IPS-18c (cell line): ENCODE results near the gene CCT8.
A peak's percentile ranks its signal among the peaks of the same experiment; 100 is the strongest.

Source experiments
- H3K4me3 ChIP-seq: 2 replicates; pipeline ENCODE4 v1.7.0; 2013; ENCODE audit warnings: low read depth, mild to moderate bottlenecking, low read length, moderate library complexity; ENCODE audit not compliant: insufficient read depth
- H3K9me3 ChIP-seq: one replicate; pipeline ENCODE4 v1.6.1; 2013; ENCODE audit warnings: mild to moderate bottlenecking, low read length, moderate library complexity; ENCODE audit not compliant: control insufficient read depth, insufficient read depth

CCT8 gene, protein sequence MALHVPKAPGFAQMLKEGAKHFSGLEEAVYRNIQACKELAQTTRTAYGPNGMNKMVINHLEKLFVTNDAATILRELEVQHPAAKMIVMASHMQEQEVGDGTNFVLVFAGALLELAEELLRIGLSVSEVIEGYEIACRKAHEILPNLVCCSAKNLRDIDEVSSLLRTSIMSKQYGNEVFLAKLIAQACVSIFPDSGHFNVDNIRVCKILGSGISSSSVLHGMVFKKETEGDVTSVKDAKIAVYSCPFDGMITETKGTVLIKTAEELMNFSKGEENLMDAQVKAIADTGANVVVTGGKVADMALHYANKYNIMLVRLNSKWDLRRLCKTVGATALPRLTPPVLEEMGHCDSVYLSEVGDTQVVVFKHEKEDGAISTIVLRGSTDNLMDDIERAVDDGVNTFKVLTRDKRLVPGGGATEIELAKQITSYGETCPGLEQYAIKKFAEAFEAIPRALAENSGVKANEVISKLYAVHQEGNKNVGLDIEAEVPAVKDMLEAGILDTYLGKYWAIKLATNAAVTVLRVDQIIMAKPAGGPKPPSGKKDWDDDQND

DNA sequence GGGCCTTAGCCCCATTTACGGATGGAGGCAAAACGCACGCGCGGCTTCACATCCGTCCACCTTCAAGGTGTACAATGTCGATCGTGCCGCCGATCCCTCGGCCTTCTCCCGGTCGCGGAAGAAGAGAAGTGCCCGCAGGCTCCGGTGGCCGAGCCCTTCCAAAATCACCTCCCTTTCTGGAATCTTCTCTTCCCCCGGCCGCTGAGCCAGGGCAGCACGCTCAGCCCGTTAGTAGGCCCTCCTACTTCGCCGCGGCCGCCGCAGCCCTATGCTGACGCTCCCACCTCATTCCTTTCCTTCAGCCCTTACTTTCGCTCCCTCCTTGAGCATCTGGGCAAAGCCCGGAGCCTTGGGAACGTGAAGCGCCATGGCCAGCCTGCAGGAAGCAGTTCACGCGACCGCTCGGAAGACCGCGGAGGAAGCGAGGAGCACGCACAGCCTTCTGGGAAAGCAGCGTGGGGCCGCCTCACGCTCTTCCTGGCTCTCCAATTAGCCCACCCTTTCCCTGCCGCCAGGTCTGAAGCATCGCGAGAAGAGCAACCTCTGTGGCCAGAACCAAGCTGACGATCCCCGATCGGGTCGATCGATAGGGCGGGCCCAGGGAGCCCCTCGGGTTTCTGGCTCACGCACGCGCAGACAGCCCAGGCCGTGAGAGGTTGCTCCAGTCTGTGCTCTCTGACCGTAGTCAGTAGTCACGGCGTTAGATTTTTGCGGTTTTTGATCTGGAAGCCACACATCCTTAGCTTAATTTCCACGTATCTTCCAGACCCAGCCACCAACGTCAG lies at the start of gene CCT8:
TSS of gene CCT8 (minus strand) at position 427 of the 785 bp plus-strand sequence. CDS start at position 369, 58 bp downstream.
- H3K4me3 ChIP-seq = peak within 1 kb of the TSS; percentile 85
- no peaks in the 10 kb centered on the region for H3K9me3 ChIP-seq

DNA sequence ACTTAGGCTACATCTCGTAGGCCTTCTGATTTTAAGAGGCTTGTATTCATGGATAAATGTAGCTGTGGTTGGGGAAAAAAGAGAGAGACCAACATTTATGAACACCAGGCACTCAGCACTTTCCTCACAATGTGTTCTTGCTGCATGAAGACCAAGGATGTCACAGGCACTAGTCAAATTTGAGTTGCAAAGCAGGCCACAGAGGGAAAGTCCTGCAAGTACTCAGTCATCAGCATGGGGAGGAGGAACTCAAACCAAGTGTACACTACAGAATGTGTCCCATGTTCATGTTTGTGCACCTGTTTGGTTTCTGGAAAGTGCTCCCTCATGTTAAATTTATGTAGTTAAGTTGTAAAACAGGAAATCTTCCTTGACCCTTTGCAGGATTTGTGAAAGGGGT lies 48.3 kb upstream of the CCT8 start:
- no peak overlapping the region for H3K4me3 ChIP-seq
- H3K9me3 ChIP-seq = no peaks in the 10 kb centered on the region

DNA sequence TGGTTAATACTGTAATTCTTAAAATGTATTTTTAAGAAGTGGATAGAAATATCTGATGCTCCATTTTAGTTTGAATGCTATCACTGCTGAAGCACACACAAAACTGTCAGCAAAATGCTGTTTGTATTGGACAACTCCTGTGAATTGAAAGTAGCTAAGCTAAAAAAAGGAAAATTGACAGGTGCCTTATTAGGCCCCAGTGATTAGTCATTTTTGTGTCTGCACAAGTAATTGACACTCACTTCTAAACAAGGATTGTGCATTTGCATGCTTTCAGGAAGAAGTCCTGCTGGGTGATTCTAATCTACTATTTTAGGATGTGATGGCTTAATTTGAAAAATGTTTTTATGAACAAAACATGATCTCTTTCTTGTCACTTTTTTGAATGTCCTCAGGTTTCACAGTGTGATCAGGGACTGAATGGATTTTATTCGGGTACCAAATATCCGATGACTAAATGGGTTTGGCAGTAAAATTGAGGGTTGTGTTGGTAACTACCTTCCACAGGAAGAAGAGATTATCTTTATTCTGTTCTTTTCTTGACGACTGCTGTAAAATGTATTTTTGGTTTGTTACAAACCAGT lies 44.0 kb upstream of the CCT8 start:
- H3K4me3 ChIP-seq = no peak overlapping the region
- H3K9me3 ChIP-seq = no peaks in the 10 kb centered on the region

DNA sequence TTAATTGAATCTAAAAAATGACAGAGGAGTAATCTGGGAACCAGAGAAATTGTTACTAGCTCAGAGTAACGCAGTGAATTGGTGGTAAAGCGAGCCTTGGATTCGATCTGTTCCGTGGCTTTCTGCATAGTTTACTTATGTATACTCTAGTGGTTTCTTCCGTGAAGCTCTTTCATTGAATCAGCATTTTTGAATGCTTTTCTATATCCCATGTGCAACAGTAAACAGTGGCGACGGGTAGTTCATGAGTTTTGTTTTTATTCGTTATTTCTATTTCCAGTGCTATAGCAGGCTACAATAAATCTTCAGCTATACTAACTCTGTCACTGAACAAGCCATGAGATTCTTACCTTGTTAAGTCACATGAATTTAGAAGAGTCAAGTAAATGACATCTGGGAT lies 42.5 kb upstream of the CCT8 start:
- H3K9me3 ChIP-seq = no peaks in the 10 kb centered on the region

DNA sequence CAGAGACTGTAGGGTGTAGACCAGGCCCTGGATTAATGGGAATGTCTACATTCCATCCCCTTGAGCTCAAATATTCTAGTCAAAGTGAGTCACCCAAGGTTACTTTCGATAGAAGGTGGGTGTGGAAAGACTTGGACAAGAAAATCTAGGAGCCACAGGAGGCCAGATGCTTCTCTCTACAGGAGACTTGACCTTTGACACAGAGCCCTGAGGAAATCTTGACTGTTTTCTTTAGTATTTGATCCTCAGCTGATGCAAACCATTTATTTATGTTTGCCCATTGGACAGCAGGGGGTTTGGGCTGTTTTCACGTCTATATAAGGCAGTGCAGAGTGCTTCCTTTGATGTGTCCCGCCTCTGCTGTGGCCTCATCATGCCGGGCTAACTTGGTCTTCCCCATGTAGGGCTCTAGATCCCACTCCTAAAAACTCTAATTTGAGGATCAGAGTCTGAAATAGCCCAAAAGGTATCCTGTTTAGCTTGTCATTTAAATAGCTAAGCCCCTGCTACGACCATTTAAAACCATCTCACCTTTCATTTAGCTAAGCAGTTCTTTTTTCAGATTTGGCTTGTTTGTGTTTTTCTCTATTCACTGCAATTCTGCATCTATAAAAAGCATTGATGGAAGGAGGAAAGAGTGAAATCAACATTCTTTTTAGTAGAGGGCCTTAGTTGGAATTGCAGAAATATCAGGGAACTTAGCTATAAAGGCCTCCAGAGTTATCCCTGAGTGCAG lies 41.5 kb upstream of the CCT8 start:
- no peaks in the 10 kb centered on the region for H3K9me3 ChIP-seq
- H3K4me3 ChIP-seq = no peak overlapping the region

More for the DNA sequence above, 42.5 kb upstream of the CCT8 start:
- no peak overlapping the region for H3K4me3 ChIP-seq

DNA sequence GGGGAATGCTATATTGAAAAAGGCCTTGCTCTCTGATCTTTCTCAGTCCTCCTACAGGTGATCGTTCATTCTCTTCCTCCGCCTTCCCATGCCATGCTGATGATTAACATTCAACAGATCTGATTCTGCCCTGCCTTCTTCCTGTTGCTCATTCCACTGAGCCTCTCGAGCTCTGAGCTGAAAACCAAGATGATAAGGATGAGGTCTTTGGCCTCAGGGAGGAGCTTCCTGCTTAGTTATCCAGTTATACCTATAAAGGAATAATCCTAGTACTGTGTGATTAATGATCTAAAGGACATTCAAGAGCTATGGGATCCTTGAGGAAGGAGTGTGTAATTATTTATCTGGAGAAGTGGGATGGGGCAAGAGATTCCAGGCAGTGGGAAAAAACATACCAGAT lies 31.8 kb upstream of the CCT8 start:
- Histone ChIP-seq H3K4me3 (no peak overlapping the region), H3K9me3 (peaks cover 2% of the 10 kb centered on the region)

DNA sequence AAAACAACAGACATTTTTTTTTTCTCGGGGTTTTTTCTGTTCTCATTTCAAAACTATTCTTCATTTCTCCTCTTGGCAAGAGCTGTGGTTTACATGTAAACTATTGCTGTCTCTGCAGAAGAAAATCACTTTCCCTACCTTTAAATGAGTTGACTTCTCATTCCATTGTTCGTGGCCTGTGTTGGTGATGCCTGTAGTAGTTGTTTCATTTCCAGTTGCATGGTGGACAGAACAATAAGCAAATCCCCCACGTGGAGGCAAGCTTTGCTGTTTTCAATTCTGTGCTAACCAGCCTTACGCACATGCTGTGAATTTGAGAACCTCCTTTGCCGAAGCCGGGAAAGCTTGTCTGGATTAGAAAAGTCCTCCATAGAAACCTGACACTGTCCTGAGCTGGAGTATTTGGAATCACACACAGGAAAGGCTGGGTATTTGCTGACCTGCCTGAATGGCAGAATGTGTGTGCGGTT lies 30.8 kb upstream of the CCT8 start:
- H3K4me3 ChIP-seq = no peak overlapping the region
- H3K9me3 ChIP-seq = peaks cover 2% of the 10 kb centered on the region

DNA sequence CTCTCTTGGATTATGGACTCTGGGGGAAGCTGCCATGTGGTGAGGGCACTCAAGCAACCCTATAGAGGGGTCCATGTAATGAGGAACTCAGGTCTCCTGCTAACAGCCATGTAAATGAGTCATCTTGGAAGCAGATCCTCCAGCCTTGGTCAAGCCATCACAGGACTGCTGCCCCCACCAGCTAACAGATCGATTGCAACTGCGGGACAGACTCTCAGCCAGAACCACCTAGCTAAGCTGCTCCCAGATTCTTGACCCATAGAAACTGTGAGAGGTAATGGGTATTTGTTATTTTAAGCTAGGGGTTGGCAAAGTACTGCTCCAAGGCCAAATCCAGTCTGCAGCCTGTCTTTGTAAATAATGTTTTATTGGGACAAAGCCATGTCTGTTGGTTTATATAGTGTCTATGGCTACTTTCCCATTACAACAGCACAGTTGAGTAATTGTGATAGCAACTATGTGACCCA lies 29.4 kb upstream of the CCT8 start:
- peaks cover 2% of the 10 kb centered on the region for H3K9me3 ChIP-seq

DNA sequence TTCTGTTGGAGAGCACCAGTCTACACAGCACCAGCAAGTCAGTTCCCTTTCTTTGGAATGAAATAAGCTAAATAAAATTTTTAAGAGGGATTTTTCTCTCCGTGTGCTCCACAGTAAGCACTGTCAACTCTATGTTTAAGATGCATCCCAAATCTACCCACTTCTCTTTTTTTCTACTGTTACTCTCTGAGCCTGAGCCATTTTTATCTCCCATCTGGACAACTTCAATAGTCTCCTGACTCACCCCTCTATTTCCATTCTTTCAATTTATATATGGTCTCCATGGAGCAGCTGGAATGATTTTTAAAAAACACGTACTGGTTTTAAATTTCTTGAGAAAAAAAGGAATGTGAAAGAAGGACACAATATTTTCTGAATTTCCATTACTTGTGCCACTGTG lies 24.7 kb upstream of the CCT8 start:
- H3K4me3 ChIP-seq = no peak overlapping the region
- peaks cover 2% of the 10 kb centered on the region for H3K9me3 ChIP-seq

More for the DNA sequence above, 29.4 kb upstream of the CCT8 start:
- no peak overlapping the region for H3K4me3 ChIP-seq

DNA sequence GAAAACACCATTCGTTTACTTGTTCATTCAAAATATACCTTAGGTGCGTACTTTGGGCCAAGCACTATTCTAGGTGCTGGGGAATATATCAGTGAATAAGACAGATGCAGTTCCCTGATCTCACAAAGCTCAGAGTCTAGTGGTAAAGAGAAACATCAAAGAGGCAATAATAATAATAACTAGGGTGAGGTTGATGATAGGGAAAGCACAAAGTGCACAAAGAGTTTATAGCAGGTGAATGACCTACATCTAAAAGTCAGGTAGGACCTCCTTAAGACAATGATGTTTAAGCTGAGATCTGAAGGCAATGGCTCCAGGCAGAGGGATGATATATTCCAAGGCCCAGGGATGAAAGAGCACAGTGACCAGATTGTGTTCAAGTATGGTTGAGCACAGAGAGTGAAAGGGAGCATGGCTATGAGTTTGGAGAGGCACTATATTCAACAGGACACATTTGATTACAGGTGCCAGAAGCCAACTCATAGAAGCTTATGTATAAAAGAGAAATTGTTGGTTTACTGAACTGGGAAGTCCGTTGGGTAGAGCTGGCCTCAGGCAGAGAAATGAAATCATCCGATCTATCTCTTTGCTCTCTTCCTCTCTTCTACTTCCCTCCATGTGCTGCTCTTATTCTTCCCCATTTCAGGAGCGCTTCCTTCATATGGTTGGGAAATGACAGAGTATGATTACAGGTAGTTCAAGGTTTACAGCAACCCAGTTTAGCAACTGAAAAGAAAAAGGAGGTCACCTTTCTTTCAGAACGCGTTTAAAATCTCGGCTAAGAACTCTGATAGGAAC lies 23.0 kb upstream of the CCT8 start:
- Histone ChIP-seq H3K9me3 (no peaks in the 10 kb centered on the region), H3K4me3 (no peak overlapping the region)

DNA sequence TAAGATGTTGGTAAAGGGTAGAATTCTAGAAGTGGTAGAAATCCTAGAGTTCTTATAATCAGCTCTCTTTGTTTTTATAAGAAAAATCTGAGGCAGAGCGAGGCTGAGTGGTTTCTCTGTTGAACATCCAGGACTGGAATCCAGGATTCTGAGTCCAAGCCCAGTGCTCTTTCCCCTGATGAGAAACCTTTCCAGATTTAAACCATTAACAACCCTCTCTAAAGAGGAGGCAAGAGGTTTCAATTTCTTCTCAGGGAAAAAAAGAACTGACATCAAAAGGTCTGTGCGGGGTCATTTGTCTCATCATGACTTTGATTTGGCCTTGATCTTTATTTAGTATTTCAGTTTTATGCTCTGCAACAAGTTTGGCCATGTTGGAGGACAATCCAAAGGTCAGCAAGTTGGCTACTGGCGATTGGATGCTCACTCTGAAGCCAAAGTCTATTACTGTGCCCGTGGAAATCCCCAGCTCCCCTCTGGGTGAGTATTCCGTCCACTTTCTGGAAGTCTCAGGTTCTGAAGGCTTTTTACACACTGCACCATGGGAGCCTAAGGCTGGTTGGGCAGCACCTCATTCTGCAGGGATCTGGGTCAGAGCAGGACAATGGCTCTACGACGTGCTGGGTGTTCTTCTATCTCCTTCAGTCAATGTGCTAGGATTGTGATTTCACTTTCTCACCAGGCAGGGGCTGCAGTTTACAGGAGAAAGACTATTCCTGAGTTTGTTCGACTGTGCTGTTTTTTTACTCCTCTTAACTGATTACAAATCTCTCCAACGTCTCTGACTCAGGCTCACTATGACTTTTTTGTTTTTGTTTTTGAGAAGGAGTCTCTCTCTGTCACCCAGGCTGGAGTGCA lies 18.9 kb upstream of the CCT8 start:
- Histone ChIP-seq H3K4me3 (no peak overlapping the region), H3K9me3 (no peaks in the 10 kb centered on the region)

DNA sequence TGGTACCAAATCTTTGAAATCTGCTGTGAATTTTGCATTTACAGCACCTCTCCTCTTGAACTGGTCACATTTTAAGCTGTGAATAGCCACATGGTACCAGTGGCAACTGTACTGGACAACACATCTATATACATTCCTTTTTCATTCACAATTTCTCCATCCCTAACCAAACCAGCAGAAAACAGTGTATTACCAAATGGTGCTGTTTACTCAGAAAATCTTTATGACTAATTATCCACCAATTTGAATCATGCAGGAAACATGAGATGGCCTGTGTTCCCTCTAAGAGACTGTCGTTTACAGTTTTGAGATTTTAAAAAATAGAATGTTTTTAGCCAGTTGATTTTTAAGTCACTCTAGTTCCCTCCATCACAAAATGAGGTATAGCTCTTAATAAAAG lies 17.6 kb upstream of the CCT8 start:
- H3K9me3 ChIP-seq = no peaks in the 10 kb centered on the region

DNA sequence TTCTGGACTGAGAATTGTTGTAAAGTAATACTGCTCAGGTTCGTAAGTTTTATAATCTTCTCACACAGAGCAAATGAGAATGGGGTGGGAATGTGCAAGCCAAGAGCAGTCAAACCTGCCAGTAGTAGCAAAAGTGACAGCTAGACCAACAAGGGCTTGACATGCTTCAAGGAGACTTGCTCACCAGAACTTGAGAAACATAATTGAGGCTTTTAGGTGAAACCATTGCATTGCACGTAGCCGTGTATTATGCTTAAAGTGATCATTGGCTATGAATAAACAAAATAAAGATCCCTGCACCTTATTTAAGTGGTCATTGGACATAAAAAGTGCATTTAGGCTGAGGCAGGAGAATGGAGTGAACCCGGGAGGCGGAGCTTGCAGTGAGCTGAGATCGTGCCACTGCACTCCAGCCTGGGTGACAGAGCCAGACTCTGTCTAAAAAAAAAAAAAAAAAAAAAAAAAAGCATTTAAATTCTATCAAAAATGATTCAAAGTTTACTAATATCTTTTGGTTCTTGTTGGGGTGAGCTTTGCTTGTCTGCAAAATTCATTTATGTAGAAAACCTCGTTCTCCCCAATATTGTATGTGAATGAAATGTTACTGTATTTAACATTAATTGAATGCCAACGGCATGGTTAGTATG lies 11.8 kb upstream of the CCT8 start:
- H3K9me3 ChIP-seq = no peaks in the 10 kb centered on the region
- no peak overlapping the region for H3K4me3 ChIP-seq

More for the DNA sequence above, 17.6 kb upstream of the CCT8 start:
- no peak overlapping the region for H3K4me3 ChIP-seq

DNA sequence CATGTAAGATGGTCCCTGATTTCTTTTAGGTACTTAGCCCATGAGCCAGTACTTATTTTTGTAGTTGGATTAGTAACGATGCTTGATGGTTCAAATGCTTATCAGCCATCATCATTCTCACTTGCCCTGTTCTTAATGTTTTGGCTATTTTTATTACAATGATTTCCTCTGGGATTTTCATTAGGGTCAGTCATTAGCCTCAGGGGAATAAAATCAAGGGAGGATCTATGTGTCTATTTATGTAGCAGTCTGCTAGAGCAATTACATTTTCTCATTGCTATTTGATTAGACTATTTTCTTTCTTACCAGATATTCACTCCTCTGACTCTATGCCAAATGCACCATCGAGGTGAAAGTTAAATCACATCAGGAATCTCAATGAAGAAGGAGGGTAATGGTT lies 10.9 kb upstream of the CCT8 start:
- H3K4me3 ChIP-seq = no peak overlapping the region

DNA sequence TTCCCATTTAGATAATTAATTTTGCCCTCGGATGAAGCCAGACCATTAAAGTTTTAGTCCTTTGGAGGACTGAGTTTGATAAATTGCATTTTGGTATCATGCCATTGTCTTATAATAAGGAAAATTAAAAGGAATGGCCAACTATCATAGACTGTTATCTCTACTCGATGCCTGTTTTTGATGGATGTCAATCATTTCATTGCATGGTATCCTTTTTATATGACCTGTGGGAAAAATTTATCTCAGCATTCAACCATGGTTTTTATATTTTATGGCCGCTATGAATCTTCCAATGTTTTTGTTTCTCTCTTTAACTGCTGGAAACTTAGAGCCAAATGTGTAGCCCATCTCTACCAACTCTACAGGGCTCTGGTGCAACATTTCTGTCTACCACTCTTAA lies 9.9 kb upstream of the CCT8 start:
- Histone ChIP-seq H3K4me3 (no peak overlapping the region), H3K9me3 (no peaks in the 10 kb centered on the region)

More for the DNA sequence above, 10.9 kb upstream of the CCT8 start:
- no peaks in the 10 kb centered on the region for H3K9me3 ChIP-seq
